ENCODE measurements around the gene AGBL4.
"Not testable (repeated sequence)": the region's sequence is repeated elsewhere in the genome, so short reads cannot be mapped to it uniquely, and the experiment has no call there.

The AGBL4 gene

GRCh38 chr1:50023292-50024159, at the start of gene AGBL4:
Gene AGBL4 (minus strand): TSS chr1:50023954.
- no peak for DNase-seq

DNA sequence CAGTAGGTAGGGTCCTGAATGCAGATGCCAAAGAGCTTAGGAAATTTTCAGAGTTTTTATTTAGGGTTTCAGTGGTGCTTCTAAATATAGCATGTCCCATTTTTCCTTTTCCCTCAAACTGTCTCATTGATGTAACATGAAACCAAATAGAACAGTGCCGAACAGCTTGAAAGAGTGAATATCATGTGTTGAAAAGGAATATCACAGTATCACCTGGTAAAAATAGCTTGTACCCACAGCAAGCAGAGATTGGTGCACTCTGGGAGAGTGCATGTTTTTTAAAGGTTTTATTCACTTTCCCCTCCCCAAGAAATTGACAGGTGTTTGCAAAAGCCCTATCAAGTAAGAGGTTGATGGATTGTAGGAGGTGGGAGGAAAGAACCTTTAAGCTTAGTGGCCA, 43.1 kb upstream of the AGBL4 start:
- DNase-seq = no peak

- no peak for DNase-seq
Observed at GRCh38 chr1:50060279-50060678, 36.5 kb upstream of the AGBL4 start.

DNA sequence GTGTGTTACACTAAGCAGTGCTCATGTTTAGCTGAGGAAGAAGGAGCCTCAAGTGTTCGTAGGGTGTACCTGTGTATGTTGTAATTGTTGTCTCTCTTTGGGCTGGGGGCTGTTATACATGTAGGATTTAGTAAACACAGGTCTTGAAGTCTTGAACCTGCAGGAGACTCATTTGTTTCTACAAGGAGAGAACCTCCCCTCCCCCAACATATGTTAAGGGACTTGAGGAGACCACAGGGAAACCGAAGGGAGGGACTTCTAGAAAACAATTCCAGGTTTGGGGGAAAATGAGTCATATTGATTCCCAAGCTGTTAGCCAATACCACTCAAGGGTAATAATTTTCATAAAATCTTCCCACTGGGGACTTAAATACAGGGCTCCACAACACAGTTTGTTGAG, 25.0 kb upstream of the AGBL4 start:
- DNase-seq = no peak

DNA sequence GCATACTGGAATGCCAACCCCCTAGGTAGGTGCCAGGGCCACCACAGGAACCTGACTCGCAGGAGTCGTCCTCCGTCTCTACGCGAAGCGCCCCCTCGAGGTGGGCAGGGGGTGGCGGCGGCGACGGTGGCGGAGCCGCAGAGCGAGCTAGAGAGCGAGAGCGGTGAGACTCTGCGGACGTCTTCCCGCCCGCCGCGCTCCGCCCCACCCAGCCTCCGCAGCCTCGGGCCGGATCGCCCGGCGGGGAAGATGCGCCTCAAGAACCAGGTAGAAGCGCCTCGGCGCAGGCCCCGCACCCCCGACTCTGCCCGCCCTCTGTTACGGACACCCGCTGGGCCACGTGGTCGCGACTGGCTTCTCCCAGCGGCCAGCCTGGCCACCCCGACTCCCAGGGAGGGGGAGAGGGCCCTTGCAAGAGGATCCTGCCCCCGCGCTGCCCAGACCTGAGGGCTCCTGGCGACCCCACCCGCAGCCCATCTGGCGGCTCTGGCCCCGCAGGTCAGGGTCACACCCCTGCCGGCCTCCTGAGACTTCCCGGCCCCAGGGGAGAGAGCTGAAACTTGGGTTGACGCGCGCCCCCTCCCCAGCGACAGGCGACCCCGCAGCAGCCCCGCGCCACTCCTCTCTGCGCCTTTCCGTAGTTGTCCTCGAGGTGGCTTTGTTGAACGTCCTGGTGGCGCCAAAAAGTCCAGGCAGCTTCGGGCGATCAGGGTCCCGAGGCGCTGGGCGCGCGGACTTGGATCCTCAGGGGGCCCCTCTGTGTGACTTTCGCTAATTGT, 24.4 kb upstream of the AGBL4 start:
- DNase-seq = no peak

DNA sequence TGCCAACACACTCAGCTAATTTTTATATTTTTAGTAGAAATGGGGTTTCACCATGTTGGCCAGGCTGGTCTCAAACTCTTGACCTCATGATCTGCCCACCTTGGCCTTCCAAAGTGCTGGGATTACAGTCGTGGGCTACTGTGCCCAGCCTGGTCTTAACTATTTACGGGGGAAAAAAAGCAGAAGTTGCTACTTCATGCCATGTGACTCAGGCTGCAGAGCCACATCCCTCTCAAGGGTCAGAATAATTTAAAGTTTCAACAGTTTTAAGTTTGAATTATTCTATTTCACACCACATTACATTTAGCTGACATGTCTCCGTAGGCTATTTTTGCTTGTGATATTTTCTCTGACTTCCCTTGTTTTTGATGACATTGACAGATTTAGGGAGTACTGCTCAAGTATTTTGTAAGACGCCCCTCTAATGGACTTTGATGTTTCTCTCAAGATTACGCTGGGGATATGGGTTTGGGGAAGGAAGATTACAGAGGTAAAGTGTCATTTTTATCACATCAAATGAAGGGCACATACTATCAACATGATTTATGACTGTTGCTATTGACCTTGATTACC, 14.6 kb upstream of the AGBL4 start:
- no peak for DNase-seq

DNA sequence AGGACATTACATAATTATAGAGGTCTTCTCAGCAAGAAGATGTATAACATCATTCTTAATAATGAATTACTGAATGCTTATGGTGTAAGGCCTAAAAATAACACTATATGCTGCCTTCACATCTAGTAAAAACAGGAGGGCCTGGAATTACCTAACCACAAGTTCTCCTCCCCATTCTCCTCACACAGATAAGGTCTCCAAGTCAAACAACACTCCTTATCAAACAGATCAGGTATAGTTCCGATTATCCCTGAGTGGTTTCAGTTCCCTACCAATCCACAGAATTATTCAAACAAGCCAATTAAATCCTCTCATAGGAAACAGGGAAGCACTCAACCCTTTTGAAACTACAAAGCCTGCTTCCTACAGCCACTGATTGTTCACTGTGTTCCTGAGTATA, 4.0 kb upstream of the AGBL4 start:
- DNase-seq = no peak

- DNase-seq = no peak
Observed at GRCh38 chr1:49995734-49996133, 28.0 kb downstream of the AGBL4 start.

GRCh38 chr1:49971088-49971487, 52.7 kb downstream of the AGBL4 start:
- DNase-seq = no peak

GRCh38 chr1:49951385-49951784, 72.4 kb downstream of the AGBL4 start:
- DNase-seq = no peak

DNA sequence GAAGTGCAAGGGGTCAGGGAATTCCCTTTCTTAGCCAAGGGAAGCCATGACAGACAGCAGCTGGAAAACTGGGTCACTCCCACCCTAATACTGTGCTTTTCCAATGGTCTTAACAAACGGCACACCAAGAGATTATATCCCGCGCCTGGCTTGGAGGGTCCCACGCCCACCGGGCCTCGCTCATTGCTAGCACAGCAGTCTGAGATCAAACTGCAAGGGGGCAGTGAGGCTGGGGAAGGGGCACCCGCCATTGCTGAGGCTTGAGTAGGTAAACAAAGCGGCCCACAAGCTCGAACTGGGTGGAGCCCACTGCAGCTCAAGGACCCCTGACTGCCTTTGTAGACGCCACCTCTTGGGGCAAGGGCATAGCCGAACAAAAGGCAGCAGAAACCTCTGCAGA, 108.5 kb downstream of the AGBL4 start:
- not testable (repeated sequence) for DNase-seq

DNA sequence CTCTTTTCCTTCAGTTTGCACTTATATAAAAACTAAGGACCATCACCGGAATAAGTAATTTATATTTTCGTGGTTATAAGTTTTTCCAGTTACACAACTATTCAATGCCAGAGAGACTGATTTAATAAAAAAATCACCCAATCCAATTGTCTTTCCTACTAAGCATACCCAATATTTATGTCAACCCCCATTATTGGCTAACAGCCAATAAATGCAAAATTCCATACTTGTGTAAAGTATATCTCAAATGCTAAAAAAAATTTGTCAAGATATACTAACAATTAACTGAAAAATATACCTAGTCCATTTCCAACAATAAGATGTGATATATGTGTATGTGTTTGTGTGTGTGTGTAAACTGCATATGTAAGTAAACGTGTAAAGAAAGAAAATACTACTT, 117.4 kb downstream of the AGBL4 start:
- no peak for DNase-seq

- no peak for DNase-seq
Observed at GRCh38 chr1:49864581-49864980, 159.2 kb downstream of the AGBL4 start.

GRCh38 chr1:49854741-49855140, 169.0 kb downstream of the AGBL4 start:
- DNase-seq = no peak

DNA sequence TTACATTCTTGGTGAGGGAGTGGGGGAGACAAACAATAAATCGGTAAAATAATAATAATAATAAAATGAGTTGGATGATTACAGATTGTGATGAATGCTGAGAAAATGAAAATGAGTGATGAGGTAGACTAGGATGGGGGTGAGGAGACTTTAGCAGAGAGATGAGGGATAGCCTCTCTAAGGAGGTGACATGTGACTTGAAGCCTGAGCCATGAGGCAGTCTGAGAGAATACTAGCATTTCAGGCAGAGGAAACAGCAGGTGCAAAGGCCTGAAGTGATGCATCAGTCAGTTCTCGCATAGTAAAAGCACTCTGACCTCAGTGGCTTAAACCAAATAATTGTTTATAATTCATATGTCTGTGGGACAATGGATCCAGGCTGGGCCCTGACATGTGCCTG, 181.2 kb downstream of the AGBL4 start:
- DNase-seq = no peak

GRCh38 chr1:49841767-49842166, 182.0 kb downstream of the AGBL4 start:
- no peak for DNase-seq

GRCh38 chr1:49824261-49824660, 199.5 kb downstream of the AGBL4 start:
- no peak for DNase-seq

- DNase-seq = no peak
Observed at GRCh38 chr1:49817681-49818080, 206.1 kb downstream of the AGBL4 start.

DNA sequence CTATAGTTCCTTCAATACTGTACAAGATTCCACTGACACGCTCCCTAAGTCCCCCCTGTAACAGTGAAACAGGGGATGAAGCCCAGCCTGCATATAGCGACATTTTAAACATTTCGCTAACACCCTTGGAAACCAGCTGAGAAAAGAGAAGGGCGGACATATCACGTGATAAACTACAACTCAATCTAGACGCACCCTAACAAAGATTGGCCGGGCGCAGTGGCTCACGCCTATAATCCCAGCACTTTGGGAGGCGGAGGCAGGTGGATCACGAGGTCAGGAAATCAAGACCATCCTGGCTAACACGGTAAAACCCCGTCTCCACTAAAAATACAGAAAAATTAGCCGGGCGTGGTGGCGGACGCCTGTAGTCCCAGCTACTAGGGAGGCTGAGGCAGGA, 236.7 kb downstream of the AGBL4 start:
- not testable (repeated sequence) for DNase-seq

GRCh38 chr1:49765034-49765433, 258.7 kb downstream of the AGBL4 start:
- DNase-seq = no peak

- not testable (repeated sequence) for DNase-seq
Observed at GRCh38 chr1:49738118-49738517, 285.6 kb downstream of the AGBL4 start.

- DNase-seq = no peak
Observed at GRCh38 chr1:49728377-49728776, 295.4 kb downstream of the AGBL4 start.

DNA sequence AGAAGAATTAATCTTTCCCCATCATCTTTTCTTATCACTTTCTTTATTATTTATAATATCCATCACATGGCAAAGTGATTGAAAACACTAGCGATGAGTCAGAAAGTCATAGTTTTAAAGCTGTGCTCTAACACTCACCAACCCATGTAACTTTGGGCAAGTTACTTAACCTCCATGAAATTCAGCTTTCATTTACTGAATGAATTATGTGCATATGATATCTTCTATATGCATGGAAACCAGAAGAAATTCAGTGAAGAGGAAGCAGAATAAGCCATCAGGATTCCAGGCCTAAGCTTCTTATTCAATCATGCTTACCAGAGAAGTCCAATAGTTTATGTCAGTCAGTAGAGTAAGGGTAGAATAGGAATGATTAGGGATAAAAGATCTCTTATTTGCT, 300.1 kb downstream of the AGBL4 start:
- no peak for DNase-seq
